Ovary (tissue), 9 donors: ENCODE measurements around the gene C10orf53. TPM values are rescaled to one million over a fixed set of nuclear protein-coding genes. Genes with fewer than 3 reads are reported as not detected.

Experiments
- DNase-seq, 5 donors: peaks; one replicate each; pipeline ENCODE4 v3.0.0-alpha.2; 2019 to 2020
- H3K27ac ChIP-seq, 2 donors: fragments of 200-600 bp; one replicate each; pipeline versions ENCODE4 v1.5.1 to v1.8.0; 2019 to 2022
- H3K27me3 ChIP-seq: fragments of 200-600 bp; one replicate; pipeline ENCODE4 v1.8.0; 2022
- H3K36me3 ChIP-seq: fragments of 200-600 bp; sonication (generic); one replicate; pipeline ENCODE4 v1.5.1; 2019
- H3K4me1 ChIP-seq: one replicate; pipeline ENCODE4 v1.8.1; 2013; ENCODE audit warnings: mild to moderate bottlenecking, moderate library complexity; ENCODE audit not compliant: insufficient read depth
- H3K4me3 ChIP-seq: fragments of 200-600 bp; sonication (generic); one replicate; pipeline ENCODE4 v1.5.1; 2017
- H3K9me3 ChIP-seq, 2 donors: fragments of 200-600 bp in 1 of 2; sonication (generic) in 1 of 2; one replicate each; pipeline versions ENCODE4 v1.5.1 to v1.8.1; 2013 to 2019; ENCODE audit warnings: mild to moderate bottlenecking in 1 of 2, moderate library complexity in 1 of 2
- CTCF ChIP-seq, 3 donors: fragments of 450-650 bp in 2 of 3; fragments of 200-600 bp in 1 of 3; IDR thresholded peaks; one replicate each; pipeline versions ENCODE4 v1.5.1 to v1.8.0; 2016 to 2022; ENCODE audit warnings: antibody characterized with exemption in 3 of 3, mild to moderate bottlenecking in 1 of 3
- EP300 ChIP-seq: sonication (generic); formaldehyde crosslinking; IDR thresholded peaks from one replicate; pipeline ENCODE4 v1.6.1; 2017; ENCODE audit warnings: antibody characterized with exemption
- POLR2A ChIP-seq: fragments of 450-650 bp; IDR thresholded peaks from one replicate; pipeline ENCODE4 v1.6.1; 2017; ENCODE audit warnings: antibody characterized with exemption, mild to moderate bottlenecking, moderate library complexity
- WGBS, 3 donors: extraction: QIAGEN DNeasy Blood & Tissue Kit in 1 of 3; methylation state at CpG; one replicate each; pipeline versions ENCODE4 v1.1.5 to v1.1.7; 2013 to 2017; 5-methylcytosine and 5-hydroxymethylcytosine counted together
- intact Hi-C, 4 donors: fragments of 100-400 bp; cut with DNase I; formaldehyde crosslinking; loops; one replicate each; pipeline versions ENCODE4 v1.11.0 to v1.15.1; 2022 to 2023
- polyA plus RNA-seq, 2 donors: library from polyadenylated mRNA; stranded (reverse); fragments of 200-250 nt in 1 of 2; fragments of 350-450 nt in 1 of 2; fragmentation: Illumina TruSeq in 1 of 2; extraction: RNeasy Lipid Tissue Mini Kit (QIAGEN cat#74804) in 1 of 2; gene quantifications; one replicate each; pipeline ENCODE4 v1.2.3, GENCODE V29; 2013 to 2014
- total RNA-seq, 7 donors: library from RNA; depleted of rRNA in 2 of 7; stranded (reverse); fragments of >200 nt in 2 of 7; fragmentation: NEBNext Ultra II Directional in 3 of 7; extraction: Animal tissue kit (Norgen Biotek cat#: 25700) in 3 of 7; gene quantifications; one replicate each; pipeline versions ENCODE4 v1.1.0 to v1.2.4, GENCODE V29; 2016 to 2023
- donor health status: DM: no; HTN: no; CAD: no; lungs with moderate emphysema.
- donor health status: DM: no; HTN: no; CAD: no.
- donor health status: Bipolar disorder and iron deficiency.
- donor health status: DM: yes; HTN: yes; CAD: no.
- donor health status: DM: no; HTN: no; CAD: no.
- donor health status: DM: yes; HTN: yes; CAD: no.

Gene C10orf53
- total and polyA plus RNA-seq, 9 donors = not detected

- Histone ChIP-seq H3K36me3 (no peaks in the 10 kb centered on the region), H3K4me3 (no peak overlapping the region), H3K9me3 (no peaks in the 10 kb centered on the region), H3K27me3 (no peaks in the 10 kb centered on the region), H3K4me1 (no peaks in the 10 kb centered on the region), H3K27ac (no peak overlapping the region)
- intact Hi-C loops = no loop called here
- TF ChIP-seq POLR2A = no peak
- no peak for TF ChIP-seq CTCF (IDR thresholded peaks at IDR 0.05)
- TF ChIP-seq EP300 = no peak
- DNase-seq = no peak
- 30 to 33% (median 32%) methylated on average over 13 of the region's 13 CpGs for WGBS, 3 donors
Measured at GRCh38 chr10:49633327-49634068, 46.0 kb upstream of the C10orf53 start.

- Histone ChIP-seq H3K36me3 (no peaks in the 10 kb centered on the region), H3K27ac (no peak overlapping the region), H3K9me3 (no peaks in the 10 kb centered on the region), H3K4me3 (no peak overlapping the region), H3K27me3 (no peaks in the 10 kb centered on the region), H3K4me1 (no peaks in the 10 kb centered on the region)
- no peak for TF ChIP-seq CTCF (IDR thresholded peaks at IDR 0.05)
- no peak for TF ChIP-seq EP300
- no peak for TF ChIP-seq POLR2A
- DNase-seq = peak in 1 of 5 donors; percentile 11
- intact Hi-C loops = no loop called here
- WGBS, 3 donors = 69 to 77% (median 70%) methylated on average over 8 of the region's 8 CpGs
Measured at GRCh38 chr10:49634069-49634660, 45.3 kb upstream of the C10orf53 start.

GRCh38 chr10:49642311-49642710, 37.1 kb upstream of the C10orf53 start:
- intact Hi-C loops = no loop called here
- H3K9me3 ChIP-seq = no peaks in the 10 kb centered on the region
- no peak for DNase-seq
- no peaks in the 10 kb centered on the region for H3K36me3 ChIP-seq
- WGBS, 3 donors = 70 to 83% (median 82%) methylated on average over 3 of the region's 3 CpGs
- H3K27me3 ChIP-seq = no peaks in the 10 kb centered on the region
- TF ChIP-seq CTCF (IDR thresholded peaks at IDR 0.05) = no peak
- TF ChIP-seq POLR2A = no peak
- TF ChIP-seq EP300 = no peak
- H3K27ac ChIP-seq = no peak overlapping the region
- no peaks in the 10 kb centered on the region for H3K4me1 ChIP-seq
- H3K4me3 ChIP-seq = no peak overlapping the region

GRCh38 chr10:49643241-49644034, 36.0 kb upstream of the C10orf53 start:
- Histone ChIP-seq H3K36me3 (no peaks in the 10 kb centered on the region), H3K9me3 (no peaks in the 10 kb centered on the region), H3K27ac (no peak overlapping the region), H3K27me3 (no peaks in the 10 kb centered on the region), H3K4me3 (no peak overlapping the region), H3K4me1 (no peaks in the 10 kb centered on the region)
- TF ChIP-seq EP300 (no peak), POLR2A (no peak), CTCF (IDR thresholded peaks at IDR 0.05) (no peak)
- no peak for DNase-seq
- intact Hi-C loops = no loop called here
- WGBS, 3 donors = 73 to 88% (median 74%) methylated on average over 5 of the region's 5 CpGs
